Retinal pigment epithelial cell (primary cell): ENCODE measurements around the gene SLC19A3.
"Not testable (repeated sequence)": the region's sequence is repeated elsewhere in the genome, so short reads cannot be mapped to it uniquely, and the experiment has no call there.

Experiments
- DNase-seq: peaks from one replicate; pipeline ENCODE4 v3.0.0-alpha.2; 2010; ENCODE audit warnings: low read depth
- H3K4me3 ChIP-seq: 2 replicates; pipeline ENCODE4 v1.5.1; 2011; ENCODE audit warnings: mild to moderate bottlenecking, low read length, control low read depth, moderate library complexity
- TF ChIP-seq, protein P1 (sequence below): conservative IDR thresholded peaks from 2 replicates; pipeline ENCODE4 v1.5.1; 2011; ENCODE audit warnings: low read depth, low read length, control low read depth, inconsistent platforms

The SLC19A3 gene

DNA sequence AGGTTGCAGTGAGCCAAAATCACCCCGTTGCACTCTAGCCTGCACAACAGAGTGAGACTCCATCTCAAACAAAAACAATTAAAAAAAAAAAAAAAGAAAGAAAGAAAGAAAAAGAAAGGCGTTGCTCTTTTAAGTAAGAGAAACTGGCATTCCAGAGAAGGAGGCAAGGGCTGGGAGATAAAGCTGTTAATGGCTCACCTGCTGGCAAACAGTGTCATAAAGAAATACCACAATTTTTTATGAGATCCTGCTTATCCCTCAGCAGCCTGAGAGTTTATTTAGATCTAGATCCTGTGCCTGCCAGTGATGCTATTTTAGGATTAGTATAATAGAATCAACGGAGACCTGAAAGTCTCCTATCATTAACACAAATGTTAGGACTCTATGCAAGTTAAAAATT, 16.3 kb downstream of the SLC19A3 start:
- H3K4me3 ChIP-seq: no peak overlapping the region
- TF ChIP-seq, protein P1, sequence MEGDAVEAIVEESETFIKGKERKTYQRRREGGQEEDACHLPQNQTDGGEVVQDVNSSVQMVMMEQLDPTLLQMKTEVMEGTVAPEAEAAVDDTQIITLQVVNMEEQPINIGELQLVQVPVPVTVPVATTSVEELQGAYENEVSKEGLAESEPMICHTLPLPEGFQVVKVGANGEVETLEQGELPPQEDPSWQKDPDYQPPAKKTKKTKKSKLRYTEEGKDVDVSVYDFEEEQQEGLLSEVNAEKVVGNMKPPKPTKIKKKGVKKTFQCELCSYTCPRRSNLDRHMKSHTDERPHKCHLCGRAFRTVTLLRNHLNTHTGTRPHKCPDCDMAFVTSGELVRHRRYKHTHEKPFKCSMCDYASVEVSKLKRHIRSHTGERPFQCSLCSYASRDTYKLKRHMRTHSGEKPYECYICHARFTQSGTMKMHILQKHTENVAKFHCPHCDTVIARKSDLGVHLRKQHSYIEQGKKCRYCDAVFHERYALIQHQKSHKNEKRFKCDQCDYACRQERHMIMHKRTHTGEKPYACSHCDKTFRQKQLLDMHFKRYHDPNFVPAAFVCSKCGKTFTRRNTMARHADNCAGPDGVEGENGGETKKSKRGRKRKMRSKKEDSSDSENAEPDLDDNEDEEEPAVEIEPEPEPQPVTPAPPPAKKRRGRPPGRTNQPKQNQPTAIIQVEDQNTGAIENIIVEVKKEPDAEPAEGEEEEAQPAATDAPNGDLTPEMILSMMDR: no peak
- no peak for DNase-seq

DNA sequence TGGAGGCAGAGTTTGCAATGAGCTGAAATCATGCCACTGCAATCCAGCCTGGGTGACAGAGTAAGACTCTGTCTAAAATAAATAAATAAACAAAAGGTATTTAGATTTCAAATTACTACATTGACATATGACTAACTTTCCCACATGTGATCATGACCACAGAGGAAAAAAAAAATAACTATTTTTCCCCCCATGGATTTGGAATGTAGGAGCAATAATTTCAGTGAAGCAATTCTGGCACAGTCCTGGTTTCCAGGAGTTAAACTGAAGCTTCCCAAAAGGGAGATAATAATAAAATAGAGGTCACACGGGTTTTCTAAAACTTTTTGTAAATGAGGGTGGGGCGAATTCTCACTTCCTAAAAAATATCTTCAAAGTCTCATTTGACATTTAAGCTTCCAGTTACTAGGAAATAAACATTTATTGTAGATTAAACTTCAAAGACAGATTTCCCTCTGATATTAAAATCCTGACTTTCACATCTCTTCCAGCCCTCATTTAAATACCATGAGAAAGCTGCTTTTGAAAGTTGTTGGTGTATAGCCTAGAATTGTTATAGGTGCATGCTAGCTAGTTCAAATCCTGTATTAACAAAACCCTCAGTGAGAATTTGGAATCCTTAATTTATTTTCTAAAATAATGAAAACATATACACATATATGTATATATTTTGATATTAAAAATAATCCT, 20.7 kb downstream of the SLC19A3 start:
- H3K4me3 ChIP-seq: no peak overlapping the region
- TF ChIP-seq, protein P1: no peak
- no peak for DNase-seq

DNA sequence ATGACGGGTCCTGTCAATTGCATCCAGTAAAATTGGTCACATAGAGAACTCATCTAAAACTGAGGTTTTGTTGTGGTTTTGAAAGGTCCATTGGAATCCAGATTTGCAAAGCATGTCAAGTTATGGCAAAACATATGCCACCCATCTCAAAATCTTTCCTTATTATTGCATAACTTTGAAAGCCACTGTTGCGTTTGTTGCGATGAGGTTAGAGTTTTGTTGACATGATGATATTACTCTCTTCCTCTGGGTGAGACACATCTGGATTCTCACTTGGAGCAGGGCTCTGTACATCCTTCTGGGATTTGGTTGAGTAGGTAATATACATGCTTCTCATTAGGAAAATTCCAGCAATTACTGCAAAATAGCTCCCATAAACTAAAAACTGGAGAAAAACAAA, 30.6 kb downstream of the SLC19A3 start:
- TF ChIP-seq, protein P1: no peak
- H3K4me3 ChIP-seq: no peak overlapping the region
- DNase-seq: no peak

DNA sequence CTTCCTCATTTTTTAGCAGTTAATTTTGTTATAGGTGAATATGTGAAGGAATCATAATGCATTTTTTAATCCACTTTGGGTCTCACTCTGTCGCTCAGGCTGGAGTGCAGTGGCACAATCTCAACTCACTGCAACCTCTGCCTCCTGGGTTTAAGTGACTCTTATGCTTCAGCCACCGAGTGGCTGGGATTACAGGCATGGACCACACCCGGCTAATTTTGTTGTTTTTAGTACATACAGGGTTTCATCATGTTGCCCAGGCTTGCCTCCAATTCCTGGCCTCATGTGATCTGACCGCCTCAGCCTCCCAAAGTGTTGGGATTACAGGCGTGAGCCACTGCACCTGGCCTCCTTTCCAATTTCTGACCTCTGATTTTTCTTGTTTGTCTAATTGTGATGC, 33.6 kb downstream of the SLC19A3 start:
- DNase-seq: no peak
- H3K4me3 ChIP-seq: no peak overlapping the region
- TF ChIP-seq, protein P1: no peak

DNA sequence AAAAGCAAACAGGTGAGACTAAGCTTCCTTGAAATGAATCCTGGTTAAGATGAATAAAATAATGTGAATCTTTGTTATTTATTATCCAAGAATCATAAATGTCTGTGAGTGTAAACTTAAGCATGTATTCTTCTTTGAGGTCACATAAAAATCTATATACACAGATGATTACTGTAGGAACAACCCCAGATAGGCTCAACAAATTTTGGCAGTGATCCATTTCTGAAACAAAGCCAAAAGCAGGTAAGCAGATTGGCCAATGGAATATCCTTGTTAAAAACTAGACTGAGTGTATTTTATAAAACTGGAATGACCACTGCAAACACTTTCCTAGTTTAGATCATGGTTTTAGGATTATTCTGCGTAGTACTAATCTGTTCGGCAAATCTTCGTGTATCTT, 39.9 kb downstream of the SLC19A3 start:
- DNase-seq: no peak
- TF ChIP-seq, protein P1: no peak
- H3K4me3 ChIP-seq: no peak overlapping the region

DNA sequence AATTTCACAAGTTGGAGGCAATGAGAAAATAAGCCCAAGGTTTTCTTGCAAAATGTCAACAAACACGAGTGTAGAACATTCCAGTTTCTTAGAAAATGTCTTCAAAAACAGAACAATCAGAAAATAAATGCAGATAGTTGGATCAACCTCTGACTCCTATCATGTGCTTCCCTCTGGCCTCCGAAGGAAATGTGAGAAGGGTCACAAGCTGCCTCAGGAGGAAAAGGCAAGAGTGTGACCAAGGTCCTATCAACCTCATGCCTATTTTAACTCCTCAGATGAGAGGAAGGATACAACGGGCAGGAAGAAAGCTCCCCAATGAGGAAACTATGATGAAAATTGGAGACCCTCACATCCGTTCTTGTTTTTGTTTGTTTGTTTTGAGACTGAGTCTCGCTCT, 43.3 kb downstream of the SLC19A3 start:
- no peak for DNase-seq
- TF ChIP-seq, protein P1: no peak
- no peak overlapping the region for H3K4me3 ChIP-seq

DNA sequence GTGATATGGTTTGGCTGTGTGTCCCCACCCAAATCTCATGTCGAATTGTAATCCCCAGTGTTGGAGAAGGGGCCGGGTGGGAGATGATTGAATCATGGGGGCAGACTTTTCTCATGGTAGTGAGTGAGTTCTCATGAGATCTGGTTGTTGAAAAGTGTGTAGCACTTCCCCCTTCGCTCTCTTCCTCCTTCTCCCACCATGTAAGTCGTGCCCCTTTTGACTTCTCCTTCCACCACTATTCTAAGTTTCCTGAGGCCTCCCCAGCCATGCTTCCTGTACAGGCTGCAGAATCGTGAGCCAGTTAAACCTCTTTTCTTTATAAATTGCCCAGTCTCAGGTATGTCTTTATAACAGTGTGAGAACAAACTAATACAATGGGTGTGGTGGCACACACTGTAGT, 44.2 kb downstream of the SLC19A3 start:
- not testable (repeated sequence) for DNase-seq, H3K4me3 ChIP-seq
